ENCODE data around the gene PARP12.

The PARP12 gene

DNA sequence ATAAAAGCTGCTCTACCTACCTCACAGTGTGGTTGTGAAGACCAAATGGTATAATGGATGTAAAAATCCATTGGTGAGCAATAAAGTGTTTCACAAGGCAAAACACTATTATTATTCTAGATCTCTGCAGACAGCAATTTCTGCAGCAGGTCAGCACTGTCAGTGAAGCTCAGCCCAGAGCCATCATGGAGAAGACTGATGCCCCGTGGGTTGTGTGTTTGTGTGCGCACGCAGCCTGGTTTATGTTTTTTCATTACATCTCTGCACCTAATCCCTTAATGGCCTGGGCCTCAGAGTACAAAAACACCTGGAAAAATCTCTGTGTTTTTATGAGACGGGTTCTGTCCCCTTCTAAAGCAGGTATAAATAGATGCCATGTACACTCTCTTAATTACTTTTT, 64.2 kb downstream of the PARP12 start:
- no peaks in the 10 kb centered on the region for H3K36me3 ChIP-seq (ENCODE audit: insufficient read depth, insufficient read length, low read length)
- H3K27me3 ChIP-seq (ENCODE audit: insufficient read depth, insufficient read length): no peaks in the 10 kb centered on the region
- no peak overlapping the region for H3K9ac ChIP-seq (ENCODE audit: insufficient read length, low read depth)
- H3K4me1 ChIP-seq (ENCODE audit: insufficient read depth, insufficient read length): no peaks in the 10 kb centered on the region
- no peak overlapping the region for H3K4me3 ChIP-seq (ENCODE audit: insufficient read length, low read depth)
- H3K9me3 ChIP-seq (ENCODE audit: insufficient read depth, low read length): no peaks in the 10 kb centered on the region
- TF ChIP-seq ZNF274 (IDR thresholded peaks at IDR 0.05; ENCODE audit: low read depth, low read length) (no peak), SUZ12 (IDR thresholded peaks at IDR 0.05; ENCODE audit: extremely low read depth, insufficient read depth, insufficient read length) (no peak), YY1 (IDR thresholded peaks at IDR 0.05; ENCODE audit: insufficient read depth, insufficient read length) (no peak)
- no peak for DNase-seq (ENCODE audit: low read depth, low spot score)

DNA sequence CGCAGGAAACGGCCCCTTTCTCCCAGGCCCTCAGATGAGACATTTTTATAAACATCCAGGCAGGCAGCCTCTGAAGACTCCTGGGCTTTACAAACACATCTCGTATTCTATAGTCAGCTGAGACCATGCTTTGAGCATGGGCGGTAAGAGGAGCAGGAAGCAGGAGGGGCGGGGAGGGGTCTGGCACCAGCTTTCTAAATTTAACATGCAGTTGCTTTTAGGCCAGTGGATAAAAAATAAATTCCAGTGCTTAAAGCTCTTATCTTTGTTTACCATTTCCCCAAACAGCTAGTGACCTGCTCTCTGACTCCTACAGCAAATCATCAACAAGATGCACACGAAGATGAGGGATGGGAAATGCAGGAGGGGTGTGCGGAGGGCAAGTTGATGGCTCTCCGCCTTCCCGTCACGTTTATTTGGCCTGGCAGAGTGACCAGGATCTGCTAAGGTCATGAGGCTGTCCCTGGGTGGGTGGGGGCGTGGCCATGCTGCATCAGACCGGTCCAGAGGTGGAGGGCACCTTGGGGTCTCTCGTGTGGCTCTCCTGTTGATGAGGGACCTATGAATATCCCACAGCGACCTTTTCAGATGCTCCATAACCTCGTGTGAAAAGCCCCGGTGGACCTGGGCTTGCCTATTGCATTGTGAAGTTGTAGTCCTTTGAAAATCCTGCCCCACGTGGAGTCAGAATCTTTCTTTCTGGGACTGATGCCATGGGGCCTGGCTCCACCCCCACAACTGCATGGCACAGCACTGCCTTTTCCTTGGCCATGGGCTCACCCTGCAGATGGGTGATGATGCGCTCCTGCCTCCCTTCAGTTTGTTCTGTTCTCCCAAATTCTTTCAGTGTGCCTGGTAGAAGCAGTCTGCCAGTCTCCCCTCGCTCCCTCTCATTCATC, 67.5 kb downstream of the PARP12 start:
- H3K4me1 ChIP-seq (ENCODE audit: insufficient read depth, insufficient read length): peaks cover 1% of the 10 kb centered on the region
- TF ChIP-seq SUZ12 (IDR thresholded peaks at IDR 0.05; ENCODE audit: extremely low read depth, insufficient read depth, insufficient read length) (no peak), YY1 (IDR thresholded peaks at IDR 0.05; ENCODE audit: insufficient read depth, insufficient read length) (no peak), ZNF274 (IDR thresholded peaks at IDR 0.05; ENCODE audit: low read depth, low read length) (no peak)
- H3K36me3 ChIP-seq (ENCODE audit: insufficient read depth, insufficient read length, low read length): no peaks in the 10 kb centered on the region
- no peak for DNase-seq (ENCODE audit: low read depth, low spot score)
- no peak overlapping the region for H3K9ac ChIP-seq (ENCODE audit: insufficient read length, low read depth)
- H3K4me3 ChIP-seq (ENCODE audit: insufficient read length, low read depth): no peak overlapping the region
- no peaks in the 10 kb centered on the region for H3K9me3 ChIP-seq (ENCODE audit: insufficient read depth, low read length)
- H3K27me3 ChIP-seq (ENCODE audit: insufficient read depth, insufficient read length): no peaks in the 10 kb centered on the region

DNA sequence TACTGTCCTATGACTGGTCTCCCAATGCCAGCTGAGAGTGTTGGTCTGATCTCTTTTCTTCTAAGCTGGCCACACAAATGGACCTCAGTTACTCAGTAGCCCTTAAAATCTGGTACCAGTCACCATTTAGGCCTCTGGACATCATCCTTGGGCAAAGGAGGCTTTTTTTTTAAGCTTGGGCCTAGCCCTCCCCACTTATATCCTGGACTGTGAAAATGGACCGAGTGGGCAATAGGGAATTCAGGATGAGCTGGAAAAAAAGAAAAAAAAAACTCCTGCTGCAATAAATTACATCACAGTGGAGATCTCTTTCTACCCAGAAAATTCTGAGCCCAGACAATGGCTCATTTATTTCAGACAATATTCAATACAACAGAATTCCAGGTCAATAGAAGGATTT, 68.4 kb downstream of the PARP12 start:
- H3K36me3 ChIP-seq (ENCODE audit: insufficient read depth, insufficient read length, low read length): no peaks in the 10 kb centered on the region
- H3K4me1 ChIP-seq (ENCODE audit: insufficient read depth, insufficient read length): peaks cover 1% of the 10 kb centered on the region

DNA sequence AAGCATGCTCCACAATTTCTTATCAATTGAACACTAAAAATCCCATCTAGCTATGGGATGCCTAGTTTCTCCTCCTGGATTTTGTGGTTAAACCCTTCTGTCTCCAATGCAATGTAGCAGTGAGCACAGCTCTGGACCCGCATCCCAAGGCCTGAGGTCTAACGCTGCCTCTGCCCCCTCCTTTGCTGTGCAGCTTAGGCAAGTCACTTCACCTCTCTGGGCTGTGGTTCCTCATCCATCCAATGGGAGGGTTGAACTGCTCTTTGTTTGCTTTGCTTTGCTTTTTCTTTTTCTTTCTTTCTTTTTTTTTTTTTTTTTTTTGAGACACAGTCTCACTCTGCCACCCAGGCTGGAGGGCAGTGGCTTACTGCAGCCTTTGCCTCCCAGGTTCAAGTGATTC, 69.2 kb downstream of the PARP12 start:
- DNase-seq (ENCODE audit: low read depth, low spot score): no peak
- Histone ChIP-seq H3K4me1 (ENCODE audit: insufficient read depth, insufficient read length) (peaks cover 1% of the 10 kb centered on the region), H3K27me3 (ENCODE audit: insufficient read depth, insufficient read length) (no peaks in the 10 kb centered on the region), H3K4me3 (ENCODE audit: insufficient read length, low read depth) (no peak overlapping the region), H3K9me3 (ENCODE audit: insufficient read depth, low read length) (no peaks in the 10 kb centered on the region), H3K9ac (ENCODE audit: insufficient read length, low read depth) (no peak overlapping the region), H3K36me3 (ENCODE audit: insufficient read depth, insufficient read length, low read length) (no peaks in the 10 kb centered on the region)
- TF ChIP-seq SUZ12 (IDR thresholded peaks at IDR 0.05; ENCODE audit: extremely low read depth, insufficient read depth, insufficient read length): no peak
- TF ChIP-seq YY1 (IDR thresholded peaks at IDR 0.05; ENCODE audit: insufficient read depth, insufficient read length): no peak
- no peak for TF ChIP-seq ZNF274 (IDR thresholded peaks at IDR 0.05; ENCODE audit: low read depth, low read length)

More for the DNA sequence above, 68.4 kb downstream of the PARP12 start:
- DNase-seq (ENCODE audit: low read depth, low spot score): no peak
- Histone ChIP-seq H3K4me3 (ENCODE audit: insufficient read length, low read depth) (no peak overlapping the region), H3K27me3 (ENCODE audit: insufficient read depth, insufficient read length) (no peaks in the 10 kb centered on the region), H3K9me3 (ENCODE audit: insufficient read depth, low read length) (no peaks in the 10 kb centered on the region), H3K9ac (ENCODE audit: insufficient read length, low read depth) (no peak overlapping the region)
- TF ChIP-seq ZNF274 (IDR thresholded peaks at IDR 0.05; ENCODE audit: low read depth, low read length) (no peak), YY1 (IDR thresholded peaks at IDR 0.05; ENCODE audit: insufficient read depth, insufficient read length) (no peak), SUZ12 (IDR thresholded peaks at IDR 0.05; ENCODE audit: extremely low read depth, insufficient read depth, insufficient read length) (no peak)

DNA sequence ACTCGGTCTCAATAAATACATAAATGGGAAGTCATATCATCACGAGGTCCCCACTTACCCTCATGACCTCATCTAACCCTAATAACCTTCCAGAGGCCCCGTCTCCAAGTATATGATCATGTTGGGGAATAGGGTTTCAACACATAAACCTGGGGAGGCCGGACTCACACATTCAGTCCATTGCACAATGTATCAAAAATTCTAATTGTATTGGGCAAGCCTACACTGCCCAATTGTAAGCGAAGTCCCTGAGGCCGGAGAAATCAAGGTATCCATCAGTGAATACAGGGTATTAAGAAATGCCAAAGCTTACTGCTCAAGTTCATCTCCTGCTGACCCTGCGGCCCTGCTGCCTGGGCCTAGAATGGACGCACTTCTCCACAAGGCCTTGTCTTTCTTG, 69.6 kb downstream of the PARP12 start:
- Histone ChIP-seq H3K27me3 (ENCODE audit: insufficient read depth, insufficient read length) (no peaks in the 10 kb centered on the region), H3K4me1 (ENCODE audit: insufficient read depth, insufficient read length) (peaks cover 1% of the 10 kb centered on the region)

DNA sequence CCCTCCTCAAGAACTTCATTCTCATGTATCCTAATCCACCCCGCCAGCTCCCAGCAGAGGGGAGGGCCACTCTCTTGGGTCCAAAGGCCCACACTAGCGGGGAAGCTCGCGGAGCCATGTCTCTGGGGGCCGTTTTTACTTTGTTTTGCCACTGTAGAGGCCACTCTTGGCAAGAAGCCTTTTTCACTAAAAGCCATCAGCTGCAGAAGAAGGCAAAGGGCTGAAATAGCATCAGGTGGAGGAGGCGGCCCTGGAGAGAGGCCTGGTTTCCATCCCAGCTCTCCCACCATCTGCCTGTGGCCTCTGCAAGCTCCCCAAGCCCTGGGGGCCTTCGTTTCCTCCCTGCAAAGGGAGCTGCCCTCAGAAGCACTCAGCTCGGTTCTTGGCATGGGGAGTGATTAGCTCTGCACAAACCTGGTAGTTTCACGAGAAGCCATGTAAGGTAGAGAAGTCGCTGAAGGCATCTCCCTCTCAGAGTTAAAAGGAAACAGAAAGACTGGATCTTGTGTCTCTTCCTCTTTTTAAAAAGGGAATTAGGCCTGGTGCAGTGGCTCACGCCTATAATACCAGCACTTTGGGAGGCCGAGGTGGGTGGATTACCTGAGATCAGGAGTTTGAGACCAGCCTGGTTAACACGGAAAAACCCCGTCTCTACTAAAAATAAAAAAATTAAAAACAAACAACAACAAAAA, 70.3 kb downstream of the PARP12 start:
- no peak for TF ChIP-seq YY1 (IDR thresholded peaks at IDR 0.05; ENCODE audit: insufficient read depth, insufficient read length)
- no peak for TF ChIP-seq SUZ12 (IDR thresholded peaks at IDR 0.05; ENCODE audit: extremely low read depth, insufficient read depth, insufficient read length)
- TF ChIP-seq ZNF274 (IDR thresholded peaks at IDR 0.05; ENCODE audit: low read depth, low read length): no peak
- Histone ChIP-seq H3K9ac (ENCODE audit: insufficient read length, low read depth) (no peak overlapping the region), H3K4me3 (ENCODE audit: insufficient read length, low read depth) (no peak overlapping the region), H3K36me3 (ENCODE audit: insufficient read depth, insufficient read length, low read length) (no peaks in the 10 kb centered on the region), H3K4me1 (ENCODE audit: insufficient read depth, insufficient read length) (peaks cover 1% of the 10 kb centered on the region), H3K9me3 (ENCODE audit: insufficient read depth, low read length) (no peaks in the 10 kb centered on the region), H3K27me3 (ENCODE audit: insufficient read depth, insufficient read length) (no peaks in the 10 kb centered on the region)
- no peak for DNase-seq (ENCODE audit: low read depth, low spot score)

More for the DNA sequence above, 69.6 kb downstream of the PARP12 start:
- Histone ChIP-seq H3K4me3 (ENCODE audit: insufficient read length, low read depth) (no peak overlapping the region), H3K9ac (ENCODE audit: insufficient read length, low read depth) (no peak overlapping the region), H3K9me3 (ENCODE audit: insufficient read depth, low read length) (no peaks in the 10 kb centered on the region), H3K36me3 (ENCODE audit: insufficient read depth, insufficient read length, low read length) (no peaks in the 10 kb centered on the region)
- TF ChIP-seq SUZ12 (IDR thresholded peaks at IDR 0.05; ENCODE audit: extremely low read depth, insufficient read depth, insufficient read length) (no peak), ZNF274 (IDR thresholded peaks at IDR 0.05; ENCODE audit: low read depth, low read length) (no peak), YY1 (IDR thresholded peaks at IDR 0.05; ENCODE audit: insufficient read depth, insufficient read length) (no peak)
- no peak for DNase-seq (ENCODE audit: low read depth, low spot score)

DNA sequence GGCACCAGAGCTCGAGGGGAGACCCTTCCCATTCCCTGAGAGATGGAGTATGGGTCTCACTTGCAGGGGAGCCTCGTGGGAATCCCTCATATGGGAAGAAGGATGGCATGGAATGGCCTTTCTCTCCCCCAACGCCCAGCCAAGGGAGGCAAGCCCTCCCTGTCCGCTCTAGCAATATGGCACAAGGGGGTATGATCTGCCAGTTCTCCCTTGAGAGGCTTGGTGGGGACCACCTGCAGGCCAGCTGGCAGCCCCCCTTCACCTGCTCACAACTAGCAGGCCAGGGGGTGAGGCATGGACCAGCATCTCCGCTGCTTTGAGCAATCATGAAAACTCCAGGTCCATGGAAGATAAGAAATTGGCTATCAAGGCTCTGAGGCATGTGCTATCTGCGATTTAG, 70.8 kb downstream of the PARP12 start:
- TF ChIP-seq ZNF274 (IDR thresholded peaks at IDR 0.05; ENCODE audit: low read depth, low read length): no peak
- TF ChIP-seq YY1 (IDR thresholded peaks at IDR 0.05; ENCODE audit: insufficient read depth, insufficient read length): no peak
- no peak for TF ChIP-seq SUZ12 (IDR thresholded peaks at IDR 0.05; ENCODE audit: extremely low read depth, insufficient read depth, insufficient read length)
- peaks cover 1% of the 10 kb centered on the region for H3K4me1 ChIP-seq (ENCODE audit: insufficient read depth, insufficient read length)

More for the DNA sequence above, 70.8 kb downstream of the PARP12 start:
- DNase-seq (ENCODE audit: low read depth, low spot score): no peak
- Histone ChIP-seq H3K9ac (ENCODE audit: insufficient read length, low read depth) (no peak overlapping the region), H3K9me3 (ENCODE audit: insufficient read depth, low read length) (no peaks in the 10 kb centered on the region), H3K36me3 (ENCODE audit: insufficient read depth, insufficient read length, low read length) (no peaks in the 10 kb centered on the region), H3K27me3 (ENCODE audit: insufficient read depth, insufficient read length) (no peaks in the 10 kb centered on the region), H3K4me3 (ENCODE audit: insufficient read length, low read depth) (no peak overlapping the region)
